Astrocyte (in vitro differentiated cells and primary cell): ENCODE results near the gene SOX18. TPM values are rescaled to one million over a fixed set of nuclear protein-coding genes. Genes with fewer than 3 reads are reported as not detected.

Source experiments
- DNase-seq: peaks from one replicate; pipeline ENCODE4 v3.0.0-alpha.2; 2010; ENCODE audit warnings: low read depth
- FAIRE-seq: peaks from 2 replicates; lab custom pipeline; 2011; peaks lifted over from hg19 to GRCh38; lab: Jason Lieb, UNC
- H2AFZ ChIP-seq: 2 replicates; pipeline ENCODE4 v1.6.0; 2012; ENCODE audit warnings: low read depth, low read length, inconsistent platforms
- H3K27ac ChIP-seq: 2 replicates; pipeline ENCODE4 v1.5.1; 2011; ENCODE audit warnings: low read depth, low read length, inconsistent platforms
- H3K27me3 ChIP-seq: 2 replicates; pipeline ENCODE4 v1.6.0; 2011; ENCODE audit warnings: low read length, inconsistent platforms; ENCODE audit not compliant: insufficient read depth
- H3K36me3 ChIP-seq: 2 replicates; pipeline ENCODE4 v1.5.1; 2011; ENCODE audit warnings: low read length, inconsistent platforms; ENCODE audit not compliant: insufficient read depth
- H3K4me1 ChIP-seq: 2 replicates; pipeline ENCODE4 v1.5.1; 2011; ENCODE audit warnings: low read length, inconsistent platforms; ENCODE audit not compliant: insufficient read depth
- H3K4me2 ChIP-seq: 2 replicates; pipeline ENCODE4 v1.6.0; 2012; ENCODE audit warnings: low read length, inconsistent platforms
- H3K4me3 ChIP-seq: 2 replicates; pipeline ENCODE4 v1.5.1; 2011; ENCODE audit warnings: low read depth, mild to moderate bottlenecking, low read length, inconsistent platforms; ENCODE audit not compliant: insufficient read depth
- H3K79me2 ChIP-seq: 2 replicates; pipeline ENCODE4 v1.6.0; 2012; ENCODE audit warnings: mild to moderate bottlenecking, low read length, inconsistent platforms; ENCODE audit not compliant: insufficient read depth
- H3K9ac ChIP-seq: 2 replicates; pipeline ENCODE4 v1.6.0; 2012; ENCODE audit warnings: mild to moderate bottlenecking, low read length, inconsistent platforms
- H3K9me3 ChIP-seq: 2 replicates; pipeline ENCODE4 v1.5.1; 2012; ENCODE audit warnings: low read depth, mild to moderate bottlenecking, low read length, inconsistent platforms; ENCODE audit not compliant: insufficient read depth
- H4K20me1 ChIP-seq: 2 replicates; pipeline ENCODE4 v1.6.0; 2012; ENCODE audit warnings: low read length, inconsistent platforms; ENCODE audit not compliant: insufficient read depth
- H3K27ac Mint-ChIP-seq: one replicate; pipeline ENCODE4 v1.8.0; 2021; ENCODE audit warnings: mild to moderate bottlenecking, mixed read lengths; ENCODE audit not compliant: unreplicated experiment
- H3K27me3 Mint-ChIP-seq: one replicate; pipeline ENCODE4 v1.8.0; 2021; ENCODE audit warnings: low read depth, mixed read lengths; ENCODE audit not compliant: unreplicated experiment
- H3K36me3 Mint-ChIP-seq: one replicate; pipeline ENCODE4 v1.8.0; 2021; ENCODE audit warnings: low read depth, mixed read lengths; ENCODE audit not compliant: unreplicated experiment
- H3K4me1 Mint-ChIP-seq: one replicate; pipeline ENCODE4 v1.8.0; 2021; ENCODE audit warnings: low read depth, mixed read lengths; ENCODE audit not compliant: unreplicated experiment
- H3K4me3 Mint-ChIP-seq: one replicate; pipeline ENCODE4 v1.8.0; 2021; ENCODE audit warnings: mild to moderate bottlenecking, moderate library complexity, mixed read lengths; ENCODE audit not compliant: unreplicated experiment
- H3K9me3 Mint-ChIP-seq: one replicate; pipeline ENCODE4 v1.8.0; 2021; ENCODE audit warnings: mild to moderate bottlenecking, mixed read lengths; ENCODE audit not compliant: unreplicated experiment
- CTCF ChIP-seq: IDR thresholded peaks from 2 replicates; pipeline ENCODE4 v1.5.1; 2011; ENCODE audit warnings: low read depth, mild to moderate bottlenecking, inconsistent platforms, low read length, moderate library complexity; ENCODE audit not compliant: insufficient read depth
- EZH2 ChIP-seq: IDR thresholded peaks from 2 replicates; pipeline ENCODE4 v1.6.1; 2012; ENCODE audit warnings: mild to moderate bottlenecking, low read length, inconsistent platforms; ENCODE audit not compliant: insufficient read depth
- total RNA-seq: library from RNA; stranded (reverse); gene quantifications from 2 replicates; pipeline ENCODE4 v1.2.1, GENCODE V29; 2021

The SOX18 gene
- total RNA-seq, 1 donor from 2014 or later = 0.52 TPM

- DNase-seq (no peak), FAIRE-seq (no peak)
- Mint-ChIP-seq H3K9me3 (no peaks in the 10 kb centered on the region), H3K36me3 (no peaks in the 10 kb centered on the region), H3K4me3 (no peak overlapping the region), H3K27ac (no peak overlapping the region), H3K4me1 (peaks cover 6% of the 10 kb centered on the region), H3K27me3 (peaks cover 30% of the 10 kb centered on the region)
- no peak overlapping the region for H3K9ac ChIP-seq
- H3K27ac ChIP-seq = no peak overlapping the region
- peaks cover 3% of the 10 kb centered on the region for H3K4me1 ChIP-seq
- H4K20me1 ChIP-seq = peaks cover 12% of the 10 kb centered on the region
- H3K9me3 ChIP-seq = no peaks in the 10 kb centered on the region
- H3K36me3 ChIP-seq = no peaks in the 10 kb centered on the region
- no peak overlapping the region for H3K4me2 ChIP-seq
- TF ChIP-seq EZH2 (no peak), CTCF (no peak)
- H3K79me2 ChIP-seq = no peaks in the 10 kb centered on the region
- H2AFZ ChIP-seq = no peak overlapping the region
- no peak overlapping the region for H3K4me3 ChIP-seq
- H3K27me3 ChIP-seq = peaks cover 36% of the 10 kb centered on the region
Observed at GRCh38 chr20:64051561-64052325, 2.3 kb upstream of the SOX18 start.

- Mint-ChIP-seq H3K9me3 (no peaks in the 10 kb centered on the region), H3K36me3 (no peaks in the 10 kb centered on the region), H3K4me3 (no peak overlapping the region), H3K4me1 (peaks cover 6% of the 10 kb centered on the region), H3K27me3 (peaks cover 35% of the 10 kb centered on the region), H3K27ac (no peak overlapping the region)
- TF ChIP-seq EZH2 (no peak), CTCF (no peak)
- peaks cover 3% of the 10 kb centered on the region for H3K4me1 ChIP-seq
- H3K36me3 ChIP-seq = no peaks in the 10 kb centered on the region
- no peaks in the 10 kb centered on the region for H3K79me2 ChIP-seq
- no peak for FAIRE-seq
- H3K9ac ChIP-seq = no peak overlapping the region
- peaks cover 12% of the 10 kb centered on the region for H4K20me1 ChIP-seq
- H3K9me3 ChIP-seq = no peaks in the 10 kb centered on the region
- H2AFZ ChIP-seq = no peak overlapping the region
- no peak for DNase-seq
- peaks cover 38% of the 10 kb centered on the region for H3K27me3 ChIP-seq
- H3K27ac ChIP-seq = no peak overlapping the region
- H3K4me3 ChIP-seq = no peak overlapping the region
- no peak overlapping the region for H3K4me2 ChIP-seq
Observed at GRCh38 chr20:64051033-64051452, 1.6 kb upstream of the SOX18 start.
